ENCODE measurements around the gene SYDE1.

The SYDE1 gene

GRCh38 chr19:15108145-15108844 lies 1.1 kb downstream of the SYDE1 start:
- in situ Hi-C loops (cut with MboI; ENCODE audit: low pct_unique_long_range_greater_than_20kb, low sequenced_read_pairs): no loop called here
- DNase-seq: peak; percentile 20

DNA sequence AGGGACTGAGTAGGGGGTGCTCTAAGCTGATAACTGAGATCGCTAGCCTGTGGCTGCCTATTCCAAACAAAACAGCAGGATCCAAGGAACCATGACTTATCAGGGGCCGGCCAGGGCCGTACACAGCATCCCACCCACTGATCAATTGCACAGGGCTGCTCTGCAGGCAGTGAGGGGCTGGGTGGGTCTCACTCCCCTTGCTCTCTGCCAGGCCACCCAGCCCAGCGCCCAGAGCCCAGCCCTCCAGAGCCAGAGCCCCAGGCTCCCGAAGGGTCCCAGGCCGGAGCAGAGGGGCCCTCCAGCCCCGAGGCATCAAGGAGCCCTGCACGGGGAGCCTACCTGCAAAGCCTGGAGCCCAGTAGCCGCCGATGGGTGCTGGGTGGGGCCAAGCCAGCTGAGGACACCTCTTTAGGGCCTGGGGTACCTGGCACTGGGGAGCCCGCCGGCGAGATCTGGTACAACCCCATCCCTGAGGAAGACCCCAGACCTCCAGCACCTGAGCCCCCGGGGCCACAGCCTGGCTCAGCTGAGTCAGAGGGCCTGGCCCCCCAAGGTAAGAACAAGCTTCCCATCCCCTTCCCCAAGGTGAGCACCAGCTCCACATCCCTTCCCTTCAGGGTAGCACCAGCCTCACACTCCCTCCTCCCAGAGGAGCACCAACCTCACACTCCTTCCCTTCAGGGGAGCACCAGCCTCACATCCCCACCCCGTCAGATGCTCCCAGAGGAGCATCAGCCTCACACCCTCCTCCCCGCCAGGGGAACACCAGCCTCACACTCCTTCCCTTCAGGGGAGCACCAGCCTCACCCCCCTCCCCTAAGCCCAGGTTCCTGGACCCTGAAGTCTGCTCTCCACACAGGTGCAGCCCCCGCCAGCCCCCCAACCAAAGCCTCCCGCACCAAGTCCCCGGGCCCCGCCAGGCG lies 1.9 kb downstream of the SYDE1 start:
- DNase-seq: no peak
- in situ Hi-C loops (cut with MboI; ENCODE audit: low pct_unique_long_range_greater_than_20kb, low sequenced_read_pairs): no loop called here

DNA sequence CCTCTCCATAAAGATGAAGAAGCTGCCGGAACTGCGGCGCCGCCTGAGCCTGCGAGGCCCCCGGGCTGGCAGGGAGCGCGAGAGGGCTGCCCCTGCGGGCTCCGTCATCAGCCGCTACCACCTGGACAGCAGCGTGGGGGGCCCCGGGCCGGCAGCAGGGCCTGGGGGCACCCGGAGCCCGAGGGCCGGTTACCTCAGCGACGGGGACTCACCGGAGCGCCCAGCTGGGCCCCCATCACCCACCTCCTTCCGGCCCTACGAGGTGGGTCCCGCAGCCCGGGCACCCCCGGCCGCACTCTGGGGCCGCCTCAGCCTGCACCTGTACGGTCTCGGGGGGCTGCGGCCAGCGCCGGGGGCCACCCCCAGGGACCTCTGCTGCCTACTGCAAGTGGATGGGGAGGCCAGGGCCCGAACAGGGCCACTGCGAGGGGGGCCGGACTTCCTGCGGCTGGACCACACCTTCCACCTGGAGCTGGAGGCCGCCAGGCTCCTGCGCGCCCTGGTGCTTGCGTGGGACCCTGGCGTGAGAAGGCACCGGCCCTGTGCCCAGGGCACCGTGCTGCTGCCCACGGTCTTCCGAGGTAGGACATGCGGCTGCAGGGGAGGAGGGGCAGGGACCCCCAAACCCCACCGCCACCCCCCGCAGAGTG lies 2.7 kb downstream of the SYDE1 start:
- in situ Hi-C loops (cut with MboI; ENCODE audit: low pct_unique_long_range_greater_than_20kb, low sequenced_read_pairs): no loop called here
- no peak for DNase-seq

GRCh38 chr19:15110418-15110815 lies 3.2 kb downstream of the SYDE1 start:
- no peak for DNase-seq
- in situ Hi-C loops (cut with MboI; ENCODE audit: low pct_unique_long_range_greater_than_20kb, low sequenced_read_pairs): no loop called here

GRCh38 chr19:15111758-15112157 lies 4.6 kb downstream of the SYDE1 start:
- in situ Hi-C loops (cut with MboI; ENCODE audit: low pct_unique_long_range_greater_than_20kb, low sequenced_read_pairs): no loop called here
- DNase-seq: no peak

DNA sequence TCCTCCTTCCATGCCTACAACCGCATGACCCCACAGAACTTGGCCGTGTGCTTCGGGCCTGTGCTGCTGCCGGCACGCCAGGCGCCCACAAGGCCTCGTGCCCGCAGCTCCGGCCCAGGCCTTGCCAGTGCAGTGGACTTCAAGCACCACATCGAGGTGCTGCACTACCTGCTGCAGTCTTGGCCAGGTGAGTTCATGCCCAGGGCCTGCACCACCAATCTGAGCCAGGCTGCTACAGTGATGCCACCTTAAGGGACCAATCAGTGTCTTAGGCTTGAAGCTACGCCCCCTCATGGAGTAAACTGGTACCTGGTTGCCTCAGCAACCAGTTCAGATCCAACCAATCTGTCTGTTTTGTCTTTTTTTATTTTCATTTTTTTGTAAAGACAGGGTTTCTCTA lies 5.2 kb downstream of the SYDE1 start:
- no peak for DNase-seq
- in situ Hi-C loops (cut with MboI; ENCODE audit: low pct_unique_long_range_greater_than_20kb, low sequenced_read_pairs): no loop called here

- in situ Hi-C loops (cut with MboI; ENCODE audit: low pct_unique_long_range_greater_than_20kb, low sequenced_read_pairs): no loop called here
Observed at GRCh38 chr19:15113245-15114152, 6.3 kb downstream of the SYDE1 start.

GRCh38 chr19:15114153-15114540 lies 6.9 kb downstream of the SYDE1 start:
- no peak for DNase-seq
- in situ Hi-C loops (cut with MboI; ENCODE audit: low pct_unique_long_range_greater_than_20kb, low sequenced_read_pairs): no loop called here

More at GRCh38 chr19:15113245-15114152, 6.3 kb downstream of the SYDE1 start:
- DNase-seq: no peak

- in situ Hi-C loops (cut with MboI; ENCODE audit: low pct_unique_long_range_greater_than_20kb, low sequenced_read_pairs): no loop called here
Observed at GRCh38 chr19:15115080-15115479, 7.9 kb downstream of the SYDE1 start.

DNA sequence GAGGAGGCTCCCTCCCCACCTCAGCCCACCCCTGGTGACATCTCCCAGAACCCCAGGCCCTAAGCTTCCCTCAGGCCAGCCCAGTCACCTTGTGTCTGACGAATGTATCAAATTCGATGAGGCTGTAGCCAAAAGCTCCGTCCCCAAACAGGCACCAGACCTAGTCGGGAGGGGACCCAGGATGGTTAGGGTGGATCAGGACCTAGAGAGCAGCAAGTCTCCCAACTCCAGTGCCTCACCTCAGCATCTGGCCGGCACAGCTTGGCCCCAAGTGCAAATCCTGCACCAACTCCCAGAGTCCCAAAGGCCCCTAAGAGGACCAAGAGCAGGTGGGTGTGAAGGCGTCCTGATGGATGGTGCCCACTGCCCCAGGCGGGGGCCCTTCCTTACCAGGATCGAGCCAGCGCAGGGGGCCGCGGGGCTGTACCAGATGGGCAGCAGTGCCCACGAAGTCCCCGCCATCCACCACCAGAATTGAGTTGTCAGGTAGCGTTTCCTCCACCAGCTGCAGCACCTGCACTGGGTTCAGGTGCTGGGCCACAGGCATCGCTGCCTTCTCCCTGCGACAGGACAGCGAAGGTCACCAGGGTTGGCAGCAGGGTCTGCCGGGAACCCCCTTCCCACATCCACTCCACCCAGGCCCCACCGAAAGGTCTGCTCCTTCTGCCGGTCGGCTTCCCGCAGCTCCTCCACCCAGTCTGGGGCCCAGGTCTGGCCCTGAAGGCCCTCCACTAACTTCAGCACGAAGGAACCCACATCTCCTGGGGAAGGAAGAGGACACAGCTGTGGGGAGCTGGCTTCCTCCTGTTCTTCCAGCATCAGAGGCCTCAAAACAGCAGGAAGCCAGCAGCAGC lies 8.8 kb downstream of the SYDE1 start:
- in situ Hi-C loops (cut with MboI; ENCODE audit: low pct_unique_long_range_greater_than_20kb, low sequenced_read_pairs): no loop called here
- no peak for DNase-seq

More at GRCh38 chr19:15115080-15115479, 7.9 kb downstream of the SYDE1 start:
- DNase-seq: no peak

GRCh38 chr19:15116856-15117255 lies 9.7 kb downstream of the SYDE1 start:
- in situ Hi-C loops (cut with MboI; ENCODE audit: low pct_unique_long_range_greater_than_20kb, low sequenced_read_pairs): no loop called here
- DNase-seq: no peak

GRCh38 chr19:15118248-15118647 lies 11.0 kb downstream of the SYDE1 start:
- in situ Hi-C loops (cut with MboI; ENCODE audit: low pct_unique_long_range_greater_than_20kb, low sequenced_read_pairs): no loop called here
- DNase-seq: no peak

DNA sequence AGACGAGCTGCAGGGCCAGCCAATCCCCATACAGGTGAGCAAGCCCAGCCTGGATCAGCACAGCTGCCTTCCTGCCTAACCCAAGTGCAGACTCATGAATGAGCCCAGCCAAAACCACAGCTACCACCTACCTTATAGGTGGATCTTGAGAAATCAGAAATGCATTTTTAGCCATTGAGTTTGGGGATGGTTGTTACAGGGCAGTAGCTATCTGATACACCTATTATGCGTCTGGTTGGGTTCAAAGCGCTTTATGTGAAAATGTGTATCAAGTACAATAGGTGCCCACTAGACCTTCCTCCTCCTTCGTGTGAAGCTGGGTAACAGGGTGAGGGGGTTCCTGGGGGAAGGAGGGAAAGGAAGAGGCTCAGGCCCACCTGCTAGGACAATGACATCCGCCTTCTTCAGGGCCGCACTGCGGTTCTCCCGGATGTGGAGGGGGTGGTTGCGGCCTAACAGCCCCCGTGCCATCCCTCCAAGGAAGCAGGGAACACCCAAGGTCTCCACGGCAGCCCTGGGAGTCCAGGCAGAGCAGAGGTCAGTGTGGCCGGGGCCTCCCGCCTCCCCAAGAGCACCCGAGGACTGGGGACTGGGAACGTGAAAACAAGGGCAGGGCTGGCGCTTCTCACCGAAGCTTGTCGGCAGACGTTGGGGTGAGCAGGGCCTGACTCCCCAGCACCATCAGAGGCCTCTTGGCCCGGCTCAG lies 11.7 kb downstream of the SYDE1 start:
- DNase-seq: no peak
- in situ Hi-C loops (cut with MboI; ENCODE audit: low pct_unique_long_range_greater_than_20kb, low sequenced_read_pairs): no loop called here

DNA sequence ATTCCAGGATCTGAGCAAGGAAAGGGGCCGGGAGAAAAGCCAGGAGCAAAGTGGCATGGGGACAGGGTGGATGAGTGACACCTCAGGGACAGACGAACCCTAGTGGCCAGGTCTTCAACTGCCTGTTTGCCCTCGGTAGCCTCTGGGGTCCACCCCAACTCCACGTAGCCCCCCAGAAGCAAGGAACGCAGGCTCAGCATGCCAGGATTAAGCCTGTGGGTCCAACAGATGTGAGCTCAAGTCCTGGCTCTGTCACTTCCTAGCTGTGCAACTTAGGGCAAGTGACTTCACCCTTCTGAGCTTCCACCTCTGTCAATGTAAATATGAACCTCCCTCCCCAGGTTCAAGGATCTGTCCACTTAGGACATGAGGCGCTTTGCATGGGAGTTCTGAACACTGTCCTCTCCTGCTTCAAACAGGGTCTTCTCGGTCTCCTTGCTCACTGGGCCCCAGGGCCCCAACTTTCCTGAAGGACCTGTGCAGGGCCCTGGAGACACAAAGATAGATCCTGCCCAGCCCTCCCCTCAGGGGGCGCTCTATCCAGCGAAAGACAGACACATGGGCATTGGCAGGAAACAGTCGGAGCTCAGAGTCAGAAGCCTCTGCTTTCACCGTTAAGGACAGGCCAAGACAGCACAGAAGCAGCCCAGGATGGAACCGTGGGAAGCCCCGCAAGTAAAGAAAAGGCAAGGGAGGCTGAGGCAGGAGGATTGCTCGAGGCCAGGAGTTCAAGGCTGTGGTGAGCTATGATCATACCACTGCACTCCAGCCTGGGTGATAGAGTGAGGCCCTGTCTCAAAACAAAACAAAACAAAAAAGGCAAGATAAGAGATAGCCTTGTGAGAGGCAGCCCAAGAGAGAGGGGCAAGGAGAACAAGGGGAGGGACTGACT lies 13.2 kb downstream of the SYDE1 start:
- DNase-seq: no peak
- in situ Hi-C loops (cut with MboI; ENCODE audit: low pct_unique_long_range_greater_than_20kb, low sequenced_read_pairs): no loop called here

DNA sequence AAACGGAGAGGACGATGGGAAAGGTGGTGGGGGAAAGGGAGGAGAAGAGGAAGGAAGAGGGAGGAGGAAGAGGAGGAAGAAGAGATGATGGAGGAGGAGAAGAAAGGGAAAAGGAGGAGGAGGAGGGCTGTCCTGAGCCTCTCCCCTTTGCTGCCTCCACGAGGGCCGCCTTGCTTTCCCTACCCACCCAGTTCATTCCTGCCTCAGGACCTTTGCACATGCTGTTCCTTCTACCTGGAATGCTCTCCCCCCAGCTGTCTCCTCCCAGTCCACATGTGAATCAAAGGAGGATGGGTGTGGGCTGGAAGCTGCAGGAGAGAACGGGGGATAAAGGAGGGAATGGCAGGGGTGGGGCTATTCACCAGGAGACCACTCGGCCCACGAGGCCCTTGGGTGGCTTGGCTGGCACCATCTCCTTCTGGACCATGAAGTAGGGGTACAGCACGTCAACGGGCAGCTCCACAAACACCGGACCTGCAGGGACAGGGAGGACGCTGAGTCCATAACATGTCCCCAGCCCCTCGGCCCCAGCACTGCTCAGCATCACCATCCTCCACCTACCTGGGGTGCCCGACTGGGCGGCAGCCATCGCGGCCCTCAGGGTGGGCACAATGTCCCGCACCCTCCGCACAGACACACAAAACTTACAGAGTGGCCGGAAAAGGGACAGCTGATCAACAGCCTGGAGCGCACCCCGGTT lies 15.3 kb downstream of the SYDE1 start:
- in situ Hi-C loops (cut with MboI; ENCODE audit: low pct_unique_long_range_greater_than_20kb, low sequenced_read_pairs): no loop called here
- no peak for DNase-seq
